SK-N-SH treated with all-trans-retinoic acid at 6 μM for 48 hours (cell line): ENCODE results near the gene ASAH2.

ENCODE experiments used
- POU6F1 ChIP-seq: fragments of 250-450 bp; sonication (Bioruptor Pico); IDR thresholded peaks from 2 replicates; pipeline ENCODE4 v1.8.0; 2021; ENCODE audit warnings: low read depth, mild to moderate bottlenecking, moderate library complexity, borderline replicate concordance
- RARB ChIP-seq: fragments of 250-450 bp; sonication (Bioruptor Pico); IDR thresholded peaks from 2 replicates; pipeline ENCODE4 v1.8.0; 2021; ENCODE audit warnings: mild to moderate bottlenecking, moderate library complexity
- SNAI2 ChIP-seq: fragments of 250-450 bp; sonication (Bioruptor Pico); IDR thresholded peaks from 2 replicates; pipeline ENCODE4 v1.5.0; 2020; ENCODE audit warnings: mild to moderate bottlenecking, moderate library complexity
- TCF4 ChIP-seq: fragments of 250-450 bp; sonication (Bioruptor Pico); IDR thresholded peaks from 2 replicates; pipeline ENCODE4 v1.8.0; 2021; ENCODE audit warnings: mild to moderate bottlenecking, moderate library complexity, borderline replicate concordance
- ZC3H10 ChIP-seq: fragments of 250-450 bp; sonication (Bioruptor Pico); IDR thresholded peaks from 2 replicates; pipeline ENCODE4 v1.5.1; 2021; ENCODE audit warnings: mild to moderate bottlenecking, moderate library complexity
- ZFP3 ChIP-seq: fragments of 250-450 bp; sonication (Bioruptor Pico); IDR thresholded peaks from 2 replicates; pipeline ENCODE4 v1.5.0; 2020; ENCODE audit warnings: mild to moderate bottlenecking, moderate library complexity

- no peak for TF ChIP-seq RARB (CRISPR knock-in tag)
- TF ChIP-seq TCF4 (CRISPR knock-in tag), result no peak
- no peak for TF ChIP-seq ZFP3 (CRISPR knock-in tag)
- no peak for TF ChIP-seq SNAI2
- TF ChIP-seq POU6F1 (CRISPR knock-in tag), result no peak
- TF ChIP-seq ZC3H10 (CRISPR knock-in tag), result no peak
Observed at GRCh38 chr10:50229460-50229859, 21.9 kb downstream of the ASAH2 start.
